Medulla oblongata (tissue), 1 donor: ENCODE results near the gene CTNND2.
A peak's percentile ranks its signal among the peaks of the same experiment; 100 is the strongest.
"Not testable (repeated sequence)": the region's sequence is repeated elsewhere in the genome, so short reads cannot be mapped to it uniquely, and the experiment has no call there.

ENCODE experiments used
- DNase-seq: peaks from one replicate; pipeline ENCODE4 v3.0.0-alpha.2; 2015; ENCODE audit errors: extremely low spot score

The CTNND2 gene

DNA sequence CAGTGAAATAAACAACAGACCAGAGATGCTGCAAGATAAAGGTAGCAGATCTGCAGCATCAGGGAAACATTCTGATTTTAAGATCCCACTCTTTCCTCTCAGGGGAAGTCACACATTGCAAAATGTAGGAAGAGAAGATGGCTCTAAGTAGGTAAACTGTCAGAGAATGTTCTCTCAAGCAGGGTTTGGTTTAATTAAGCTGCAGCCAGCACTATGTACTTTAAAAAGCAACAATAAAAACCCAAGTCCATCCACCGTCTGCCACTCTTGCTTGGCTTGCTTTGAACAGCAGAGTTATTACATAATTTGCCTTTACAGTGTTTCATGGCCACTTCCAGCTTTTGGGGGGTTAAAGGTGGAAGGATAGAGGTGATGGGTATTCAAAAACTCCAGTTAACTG lies 800.0 kb downstream of the CTNND2 start:
- DNase-seq = no peak

DNA sequence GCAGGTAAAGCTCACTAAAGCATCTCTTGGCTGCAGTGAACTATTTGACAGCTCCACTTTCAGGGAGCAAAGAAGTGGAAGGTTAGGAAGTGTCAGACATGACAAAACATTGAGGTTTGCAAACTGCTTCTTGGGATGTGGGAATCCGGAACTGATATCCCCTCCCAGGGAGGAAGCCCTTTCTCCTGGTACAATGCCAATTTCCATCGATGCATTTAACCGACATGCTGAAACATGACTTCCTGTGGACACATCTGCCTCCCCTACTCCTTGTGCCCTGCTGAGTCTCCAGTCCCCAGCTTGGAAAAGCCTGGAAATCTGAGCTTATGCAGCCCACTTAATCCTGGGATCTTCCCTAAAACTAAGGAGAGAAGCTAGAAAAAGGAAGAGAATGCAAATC lies 820.1 kb downstream of the CTNND2 start:
- no peak for DNase-seq

DNA sequence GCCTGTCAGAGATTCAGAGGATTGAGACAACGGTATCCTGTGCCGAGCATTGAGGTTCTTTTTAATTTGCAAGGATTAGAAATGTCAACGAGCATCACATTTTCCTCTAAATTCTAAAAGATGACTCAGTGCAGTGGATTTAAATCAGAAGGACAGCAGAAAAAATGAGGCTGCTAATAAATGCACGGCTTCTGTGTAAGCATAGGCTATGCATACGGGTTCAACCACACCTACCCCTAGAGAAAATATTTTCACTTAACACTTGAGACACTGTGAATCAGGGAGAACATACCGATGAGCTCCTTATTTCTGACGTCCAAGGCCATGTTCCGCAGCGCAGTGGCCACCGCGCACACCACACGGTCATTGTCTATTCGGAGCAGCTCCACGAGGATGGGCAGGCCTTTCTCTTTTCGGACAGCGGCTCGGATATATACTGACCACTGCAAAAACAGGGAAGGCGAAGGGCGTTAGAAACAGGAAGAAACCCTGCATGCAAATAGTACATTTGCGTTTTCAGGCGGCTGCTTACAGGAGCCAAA lies 821.8 kb downstream of the CTNND2 start:
- DNase-seq = no peak

DNA sequence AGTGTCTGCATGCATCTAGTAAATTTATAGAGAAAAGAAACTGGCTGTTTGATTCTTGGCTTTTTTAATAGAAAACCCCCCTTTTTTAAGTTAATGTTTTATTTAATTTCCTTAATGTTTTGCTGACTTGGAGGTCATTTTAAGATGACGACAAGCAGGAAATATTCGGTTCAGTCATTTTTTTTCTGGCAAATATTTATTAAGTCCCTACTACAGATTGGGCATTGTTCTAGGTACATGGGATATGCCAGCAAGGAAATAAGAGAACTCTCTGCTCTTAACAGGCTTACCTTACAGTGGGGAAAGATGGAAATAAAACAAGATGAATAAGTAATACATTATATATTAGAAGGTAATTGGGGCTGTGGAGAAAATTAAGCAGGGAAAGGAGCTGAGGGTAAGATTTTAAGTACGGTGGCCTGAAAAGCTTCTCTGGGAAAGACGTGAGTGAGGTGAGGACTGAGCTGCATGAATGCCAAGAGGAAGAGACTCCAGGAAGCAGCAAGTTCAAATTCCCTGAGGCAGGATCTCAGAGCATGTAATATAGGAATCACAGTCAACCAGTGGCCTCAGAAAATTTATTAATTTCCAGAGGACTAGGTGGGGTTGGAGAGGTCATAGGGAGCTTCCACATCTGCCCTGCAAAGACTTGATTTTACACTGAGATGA lies 827.2 kb downstream of the CTNND2 start:
- no peak for DNase-seq

- peak; percentile 37 for DNase-seq
Observed at GRCh38 chr5:11075035-11075805, 829.0 kb downstream of the CTNND2 start.

DNA sequence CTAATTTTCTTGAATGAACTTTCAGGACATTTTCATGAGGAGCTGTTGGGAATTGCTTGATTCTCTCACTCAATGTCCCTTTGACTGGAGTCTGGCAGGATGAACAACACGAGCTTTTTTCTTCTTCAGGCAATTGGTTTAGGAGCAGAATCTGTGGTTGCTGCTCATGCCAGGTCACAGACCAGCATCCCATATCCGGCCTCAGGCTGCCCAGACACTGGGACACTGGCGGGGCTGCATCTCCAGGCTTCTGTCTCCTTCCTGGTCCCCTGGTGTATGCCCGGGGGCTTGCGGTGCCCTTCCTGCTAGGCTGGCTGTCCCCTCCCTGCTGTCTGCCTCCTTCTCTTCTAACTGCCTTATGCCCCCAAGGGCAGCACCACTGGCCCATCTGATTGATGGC lies 831.7 kb downstream of the CTNND2 start:
- peak; percentile 68 for DNase-seq

DNA sequence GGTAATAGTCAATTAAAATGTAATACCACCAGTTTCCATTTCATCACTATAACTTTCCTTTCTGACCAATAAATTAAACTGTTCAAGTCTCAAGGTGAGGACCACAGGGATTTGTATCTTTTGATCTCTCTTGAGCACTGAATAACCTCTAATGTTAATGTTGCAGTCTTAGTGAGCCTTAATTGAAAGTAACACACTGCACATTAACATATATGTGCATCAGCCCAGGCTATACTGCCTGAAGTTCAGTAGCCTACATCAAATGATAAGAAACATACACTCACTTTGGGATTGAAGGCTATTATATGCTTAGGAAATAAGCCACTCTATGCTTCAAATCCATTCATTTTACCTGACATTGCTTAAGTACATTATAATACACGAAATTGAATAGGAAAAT lies 832.2 kb downstream of the CTNND2 start:
- DNase-seq = no peak

DNA sequence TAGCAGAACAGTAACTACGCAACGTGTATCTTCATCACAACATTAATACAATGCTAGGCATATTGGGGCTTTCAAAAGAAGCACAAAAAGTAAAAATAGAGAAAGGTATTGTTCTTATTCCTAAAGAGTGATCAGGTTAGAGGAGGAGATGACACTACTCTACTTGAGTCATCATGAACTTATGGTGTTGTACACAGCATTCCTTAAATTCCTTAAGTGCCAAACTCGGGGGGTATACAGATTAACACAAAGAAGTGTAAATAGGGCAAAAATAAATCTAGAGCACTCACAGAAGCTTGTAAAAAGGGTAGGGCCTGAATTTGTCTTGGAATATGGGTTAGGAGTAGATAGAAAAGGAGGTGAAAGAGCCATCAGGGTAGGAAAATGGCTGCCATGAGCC lies 835.2 kb downstream of the CTNND2 start:
- no peak for DNase-seq

- not testable (repeated sequence) for DNase-seq
Observed at GRCh38 chr5:11065723-11066122, 838.5 kb downstream of the CTNND2 start.

GRCh38 chr5:11064763-11065450 lies 839.3 kb downstream of the CTNND2 start:
- DNase-seq = no peak

DNA sequence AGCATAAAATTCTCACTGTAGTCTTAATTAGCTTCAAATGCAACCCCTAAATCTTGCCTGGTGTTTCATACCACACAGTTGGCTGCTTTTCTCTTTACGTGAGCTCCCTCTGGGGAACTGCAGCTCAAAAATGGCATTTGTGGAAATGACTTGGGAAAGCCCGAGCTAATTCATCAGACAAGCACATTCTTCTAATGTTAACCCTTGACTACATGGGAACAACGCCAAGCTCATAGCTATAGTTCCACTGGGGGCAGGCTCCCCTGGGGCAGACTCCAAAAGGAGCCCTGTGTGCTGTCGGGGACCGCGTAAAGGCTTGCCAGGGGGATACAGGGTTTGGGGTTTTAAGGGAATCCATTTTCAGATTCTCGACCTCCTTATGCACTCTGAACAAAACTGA lies 841.8 kb downstream of the CTNND2 start:
- no peak for DNase-seq

DNA sequence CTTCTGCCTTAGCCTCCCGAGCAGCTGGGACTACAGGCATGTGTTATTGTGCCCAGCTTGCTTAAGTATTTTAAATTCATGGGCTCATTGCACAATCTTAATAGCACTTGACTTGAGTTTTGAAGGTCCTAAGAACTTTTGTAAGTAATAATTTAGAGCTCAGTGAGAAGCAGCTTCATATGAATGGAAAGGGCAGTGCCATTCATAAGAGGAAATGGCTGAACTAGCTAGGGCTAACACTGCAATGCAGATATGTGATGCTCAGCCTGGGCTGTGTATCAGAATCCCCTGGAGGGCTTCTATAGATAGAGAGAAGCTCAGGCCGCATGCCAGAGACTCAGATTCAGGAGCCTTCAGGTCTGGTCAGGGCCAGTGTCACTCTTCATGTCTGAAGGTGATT lies 847.7 kb downstream of the CTNND2 start:
- no peak for DNase-seq

DNA sequence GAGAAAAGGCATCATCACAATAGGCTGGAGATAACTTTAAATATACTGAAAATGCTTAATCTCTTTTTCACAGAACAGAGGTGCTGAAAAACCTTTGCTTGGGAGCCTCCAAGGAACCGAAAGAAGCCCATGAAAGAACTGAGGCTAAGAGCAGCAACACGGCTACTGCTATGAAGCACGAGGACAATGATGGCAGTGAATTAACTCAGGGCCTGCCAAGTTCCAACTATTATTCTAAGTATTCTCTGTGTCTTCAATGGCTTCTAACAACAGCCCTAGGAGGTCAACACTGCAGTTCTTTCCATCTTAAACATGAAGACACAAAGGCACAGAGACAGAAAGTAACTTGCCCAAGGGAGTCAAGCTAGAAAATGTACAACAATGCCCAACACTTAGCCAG lies 850.2 kb downstream of the CTNND2 start:
- DNase-seq = peak; percentile 58

DNA sequence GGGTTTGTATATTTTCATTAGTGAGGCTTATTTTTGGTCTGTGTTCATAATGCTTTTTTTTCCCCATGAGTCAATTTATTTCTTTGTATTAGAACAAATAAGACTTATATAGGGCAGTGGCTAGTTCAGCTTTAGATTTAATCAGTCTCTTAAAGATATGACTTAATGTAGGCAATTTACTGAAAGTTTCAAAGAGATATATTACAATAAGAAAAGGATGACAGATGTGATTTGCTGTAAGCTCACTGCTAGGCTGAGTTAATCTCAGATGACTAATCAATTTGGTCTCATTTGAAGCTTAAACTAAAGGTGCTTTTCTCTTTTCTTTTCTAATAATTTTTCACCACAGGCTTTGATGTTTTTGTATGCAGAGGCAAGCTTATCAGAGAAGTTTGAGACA lies 851.4 kb downstream of the CTNND2 start:
- no peak for DNase-seq

- DNase-seq = peak; percentile 53
Observed at GRCh38 chr5:11050596-11051304, 853.5 kb downstream of the CTNND2 start.

- no peak for DNase-seq
Observed at GRCh38 chr5:11048760-11049159, 855.5 kb downstream of the CTNND2 start.

GRCh38 chr5:11047625-11048024 lies 856.6 kb downstream of the CTNND2 start:
- DNase-seq = no peak

- DNase-seq = no peak
Observed at GRCh38 chr5:11047030-11047429, 857.2 kb downstream of the CTNND2 start.

DNA sequence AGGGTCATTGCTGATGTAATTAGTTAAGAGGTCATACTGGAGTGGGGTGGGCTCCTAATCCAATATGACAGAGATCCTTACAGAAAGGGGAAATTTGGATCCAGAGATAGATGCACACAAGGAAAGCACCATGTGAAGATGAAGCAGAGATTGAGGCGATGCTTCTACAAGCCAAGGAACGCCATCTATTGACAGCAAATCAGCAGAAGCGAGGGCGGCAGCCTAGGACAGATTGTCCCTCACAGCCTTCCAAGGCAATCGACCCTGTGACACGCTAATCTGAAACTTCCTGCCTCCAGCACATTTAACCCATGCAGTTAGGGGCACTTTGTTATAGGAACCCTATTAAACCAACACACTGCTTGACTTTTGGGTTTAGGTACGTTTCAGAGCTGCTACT lies 858.1 kb downstream of the CTNND2 start:
- peak; percentile 43 for DNase-seq

- DNase-seq = no peak
Observed at GRCh38 chr5:11045411-11045810, 858.8 kb downstream of the CTNND2 start.

DNA sequence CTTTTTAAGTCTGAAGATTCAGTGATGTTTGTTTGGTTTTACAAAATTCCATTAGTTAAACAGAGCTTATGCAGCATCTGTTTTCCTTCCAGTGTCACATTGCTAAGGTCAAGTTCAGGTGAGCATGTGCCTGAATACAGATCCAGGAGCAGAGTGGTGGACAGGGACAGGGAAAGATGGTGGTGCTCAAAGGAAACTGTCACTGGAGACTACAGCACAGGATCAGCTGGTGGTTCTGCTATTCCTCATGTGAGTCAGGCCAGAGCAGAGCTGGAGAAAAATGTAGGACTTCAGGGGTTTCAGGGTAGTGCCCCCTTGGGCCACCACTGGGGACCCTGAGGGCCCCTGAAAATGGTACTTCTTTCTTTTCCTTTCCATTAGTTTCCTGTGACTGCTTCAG lies 859.7 kb downstream of the CTNND2 start:
- DNase-seq = no peak

GRCh38 chr5:11043881-11044280 lies 860.4 kb downstream of the CTNND2 start:
- DNase-seq = no peak
